GM20431 (cell line): ENCODE measurements around the gene OLFML1.

Experiments
- in situ Hi-C: fragments of 300-500 bp; cut with MseI, MboI; formaldehyde crosslinking; loops from one replicate; pipeline ENCODE4 v1.15.0; 2020; ENCODE audit warnings: low sequenced_read_pairs; ENCODE audit not compliant: unreplicated experiment

The OLFML1 gene

DNA sequence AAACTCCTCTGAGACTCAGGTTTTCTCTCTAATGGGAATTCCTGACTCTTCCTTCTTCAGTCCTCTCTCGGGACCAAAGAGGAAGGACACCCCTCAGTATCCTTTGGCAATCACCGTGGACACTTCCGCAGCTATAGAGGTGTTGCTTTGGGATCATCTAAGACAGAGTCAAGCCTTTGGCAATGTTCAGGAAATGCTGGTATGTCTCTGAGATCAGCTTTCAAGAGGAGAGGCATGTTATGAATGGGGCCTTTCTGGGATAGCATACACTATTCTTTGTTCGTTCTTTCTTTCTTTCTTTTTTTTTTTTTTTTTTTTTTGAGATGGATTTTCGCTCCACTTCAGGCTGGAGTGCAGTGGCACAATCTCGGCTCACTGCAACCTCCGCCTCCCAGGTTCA is 14.2 kb upstream of the OLFML1 start:
- in situ Hi-C loops = no loop called here

GRCh38 chr11:7473717-7474116 is 11.6 kb upstream of the OLFML1 start:
- in situ Hi-C loops = no loop called here

DNA sequence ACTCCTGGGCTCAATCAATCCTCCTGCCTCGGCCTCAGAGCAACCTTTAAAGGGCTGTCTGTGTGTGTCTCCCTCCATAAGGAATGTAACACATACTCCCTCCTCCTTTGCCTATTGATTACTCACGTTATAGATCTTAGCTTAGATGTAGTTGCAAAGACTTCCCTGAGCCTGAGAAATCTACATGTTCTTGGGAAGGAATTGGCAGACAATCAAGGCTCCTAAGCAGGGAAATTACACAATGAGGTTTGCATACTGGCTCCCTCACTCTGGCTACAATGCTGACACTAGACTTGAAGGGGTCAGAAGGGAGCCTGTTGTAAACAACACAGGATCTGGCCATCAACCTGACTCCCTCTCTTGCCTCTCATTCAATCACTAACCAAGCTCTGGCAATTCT is 5.2 kb upstream of the OLFML1 start:
- in situ Hi-C loops = no loop called here

DNA sequence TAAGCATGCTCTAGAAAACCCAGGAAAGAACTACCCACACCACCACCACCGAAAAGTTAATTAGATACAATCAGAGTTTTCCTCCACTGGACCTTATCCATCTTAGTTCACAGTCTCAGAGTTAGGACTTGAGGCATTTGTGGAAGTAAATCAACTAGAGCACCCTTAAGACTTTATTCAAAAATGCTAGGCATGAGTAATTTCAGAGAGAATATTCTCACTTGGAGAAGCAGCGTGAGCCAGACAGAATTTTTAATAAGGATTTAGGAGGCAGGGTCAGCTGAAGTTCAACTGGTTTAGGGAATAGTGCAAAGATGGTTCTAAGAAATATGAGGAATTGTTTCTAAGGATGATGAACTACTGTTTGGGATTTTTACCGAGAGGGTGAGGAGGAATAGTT is 1.2 kb upstream of the OLFML1 start:
- in situ Hi-C loops = no loop called here

DNA sequence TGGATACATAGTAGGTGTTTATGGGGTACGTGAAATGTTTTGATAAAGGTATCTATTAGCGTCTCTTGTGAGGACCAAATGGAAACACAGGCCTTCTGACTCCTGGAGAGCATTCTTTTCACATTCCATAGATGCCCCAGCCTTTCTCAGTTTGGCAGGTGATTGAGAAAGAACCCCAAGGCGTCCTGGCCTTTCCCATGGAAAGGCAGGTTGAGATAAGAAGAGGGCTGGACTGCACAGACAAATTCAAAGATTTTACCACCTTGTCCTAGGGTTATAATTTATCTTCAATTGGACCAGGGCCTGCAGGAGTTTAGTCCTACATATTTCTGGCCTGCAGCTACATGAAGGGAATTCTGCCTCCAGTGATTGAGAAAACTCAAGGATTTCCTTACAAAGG is 661 bp upstream of the OLFML1 start:
- in situ Hi-C loops = no loop called here

DNA sequence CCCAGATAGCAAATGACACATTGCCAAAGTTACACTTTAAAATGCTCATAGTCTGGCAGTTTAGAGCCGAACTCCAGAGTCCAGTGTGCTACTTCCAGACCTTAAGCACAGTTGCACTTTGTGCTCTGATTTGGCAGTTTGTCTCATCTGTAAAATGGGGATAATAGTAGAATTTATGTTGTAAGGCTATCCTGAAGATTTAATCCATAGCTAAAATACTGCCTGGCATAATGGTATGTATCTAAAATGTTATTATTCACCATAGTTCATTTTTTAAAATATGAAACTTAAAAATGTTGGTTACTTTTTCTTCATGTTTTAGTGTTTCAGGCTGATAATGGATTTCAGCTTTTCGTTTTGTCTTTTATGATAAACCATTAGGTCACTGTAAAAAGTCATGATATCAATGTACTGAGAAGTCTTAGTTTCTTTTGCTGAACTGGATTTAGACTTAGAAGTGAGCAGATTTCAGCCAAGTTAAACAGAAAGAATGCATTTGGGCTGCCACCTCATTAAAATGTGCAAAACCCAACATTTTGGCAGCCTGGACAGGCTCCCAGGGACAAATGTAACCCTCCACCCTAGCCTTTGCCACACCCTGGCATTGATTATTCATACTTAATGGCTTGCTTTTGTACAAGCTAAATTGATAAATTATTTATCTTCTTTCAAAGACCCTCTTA is 933 bp downstream of the OLFML1 start:
- in situ Hi-C loops = no loop called here

DNA sequence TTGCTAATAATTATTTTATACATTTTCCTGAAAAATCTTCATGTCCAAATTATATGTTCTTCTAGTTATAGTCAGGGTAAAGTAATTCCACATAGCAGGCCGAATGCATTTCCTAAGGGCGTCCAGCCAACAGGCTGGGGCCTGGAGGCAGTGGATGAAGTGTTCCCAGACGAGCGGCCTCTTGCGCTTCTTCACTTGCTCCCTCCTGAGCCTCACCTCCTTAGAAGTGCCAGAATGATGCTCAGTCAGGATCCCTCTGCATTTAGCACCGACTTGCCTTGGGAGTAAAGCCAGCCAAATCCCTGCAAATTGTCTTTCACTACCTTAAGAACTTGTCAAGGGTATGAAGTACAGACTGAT is 1.5 kb downstream of the OLFML1 start:
- in situ Hi-C loops = no loop called here

GRCh38 chr11:7487360-7487759 is 2.1 kb downstream of the OLFML1 start:
- in situ Hi-C loops = no loop called here

GRCh38 chr11:7488681-7489080 is 3.4 kb downstream of the OLFML1 start:
- in situ Hi-C loops = no loop called here

- in situ Hi-C loops = no loop called here
Measured at GRCh38 chr11:7489376-7489775, 4.1 kb downstream of the OLFML1 start.

DNA sequence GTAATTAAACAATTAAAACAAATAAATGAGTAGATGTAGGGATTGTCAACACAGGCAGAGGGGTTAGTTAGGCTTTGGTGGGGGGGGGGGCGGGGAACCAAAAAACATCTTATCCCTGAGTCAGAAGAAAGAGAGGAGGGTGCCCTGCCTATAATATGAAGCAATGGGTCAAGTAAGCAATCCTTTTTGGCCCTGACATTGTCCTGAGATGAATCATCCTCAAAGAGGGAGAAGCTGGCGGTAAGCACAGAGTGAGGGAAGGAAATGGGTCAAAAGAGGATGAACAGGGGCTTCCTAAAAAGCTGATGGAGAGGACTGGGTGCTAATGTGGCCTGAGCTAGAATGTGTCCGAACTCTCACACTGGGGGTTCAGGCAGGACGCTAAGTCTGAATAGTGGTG is 4.7 kb downstream of the OLFML1 start:
- in situ Hi-C loops = no loop called here

GRCh38 chr11:7490535-7490934 is 5.2 kb downstream of the OLFML1 start:
- in situ Hi-C loops = no loop called here

DNA sequence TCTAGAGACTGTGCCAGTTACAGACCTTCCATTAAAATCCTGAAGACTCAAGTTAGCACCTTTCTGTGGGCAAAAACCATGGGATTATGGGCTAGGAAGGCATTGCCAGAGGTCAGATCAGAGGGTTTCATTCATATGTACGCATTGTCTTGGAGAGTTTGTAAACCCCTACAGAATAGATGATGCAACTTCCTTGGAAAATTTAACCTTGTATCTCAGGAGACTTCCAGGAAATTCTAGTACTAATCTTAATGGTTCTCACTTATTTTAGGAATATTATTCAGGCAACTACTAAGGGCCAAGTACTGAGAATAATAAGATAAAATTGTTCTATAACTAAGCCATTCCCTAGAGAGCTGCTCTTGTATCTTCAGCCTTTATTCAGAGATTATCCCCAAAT is 6.9 kb downstream of the OLFML1 start:
- in situ Hi-C loops = no loop called here

DNA sequence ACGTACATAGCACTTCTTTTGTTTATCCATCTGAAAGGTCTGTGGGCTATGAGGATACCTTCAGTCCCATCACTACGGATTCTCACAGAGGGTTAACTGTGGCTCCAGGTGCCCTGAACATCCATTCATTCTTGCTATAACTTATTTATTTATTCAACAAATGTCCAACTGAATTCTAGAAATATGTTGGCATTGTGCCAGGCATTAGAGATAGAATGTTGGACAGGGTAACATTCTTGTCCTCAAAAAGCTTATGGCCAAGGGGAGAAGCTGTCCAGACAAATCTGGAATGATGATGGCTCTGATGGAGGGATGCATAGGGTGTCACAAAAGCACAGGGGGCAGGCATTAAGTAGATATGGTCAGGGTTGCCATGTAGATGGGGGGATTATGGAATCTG is 8.4 kb downstream of the OLFML1 start:
- in situ Hi-C loops = no loop called here

DNA sequence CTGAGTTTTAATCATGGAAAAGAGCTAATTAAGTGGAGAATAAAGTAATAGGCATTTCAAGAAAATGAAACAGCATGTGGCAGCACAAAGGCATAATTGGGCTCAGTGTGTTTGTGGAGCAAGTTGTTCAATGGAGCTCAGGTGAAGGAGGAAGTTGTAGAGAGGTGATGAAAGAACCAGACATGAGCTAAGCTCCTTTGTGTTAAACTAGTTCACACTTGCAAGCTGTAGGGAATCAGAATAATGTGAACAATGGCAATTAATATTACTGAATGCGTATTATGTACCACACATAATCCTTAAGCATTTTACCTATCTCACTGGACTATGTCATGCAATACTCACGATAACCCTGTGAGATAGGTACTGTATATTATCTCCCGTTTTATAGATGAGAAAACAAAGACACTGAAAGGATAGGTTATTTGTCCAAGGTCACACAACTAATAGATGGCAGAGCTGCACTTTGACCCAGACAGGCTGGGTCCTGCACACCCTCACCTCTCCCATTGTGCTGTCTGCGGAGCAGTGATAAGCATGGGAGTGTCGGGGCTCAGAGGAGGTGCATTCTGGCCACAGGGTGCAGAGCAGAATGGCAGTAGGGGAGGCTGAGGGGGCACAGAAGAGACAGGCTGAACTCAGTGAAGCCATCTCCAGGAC is 8.9 kb downstream of the OLFML1 start:
- in situ Hi-C loops = no loop called here

GRCh38 chr11:7495882-7496551 is 10.7 kb downstream of the OLFML1 start:
- in situ Hi-C loops = no loop called here

GRCh38 chr11:7498193-7498592 is 12.9 kb downstream of the OLFML1 start:
- in situ Hi-C loops = no loop called here

GRCh38 chr11:7499081-7499480 is 13.8 kb downstream of the OLFML1 start:
- in situ Hi-C loops = no loop called here

DNA sequence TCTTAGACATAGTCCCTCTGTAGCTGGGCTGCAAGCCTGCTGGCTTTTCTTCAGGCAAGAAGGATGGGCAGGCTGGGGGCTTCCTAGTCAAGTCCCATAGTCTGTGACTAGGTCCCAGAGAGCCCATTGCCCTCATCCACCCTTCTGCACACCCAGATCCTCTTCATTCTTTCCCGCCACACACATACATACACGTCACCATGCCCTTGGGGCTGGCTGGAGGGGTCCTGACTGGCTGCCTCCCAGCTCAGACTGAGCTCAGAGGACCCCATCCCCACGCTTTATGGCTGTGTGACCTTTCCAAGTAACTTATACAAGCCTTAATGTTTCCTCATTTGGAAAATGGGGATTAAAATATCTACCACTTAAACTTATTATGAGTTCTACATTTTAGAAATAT is 14.9 kb downstream of the OLFML1 start:
- in situ Hi-C loops = no loop called here

DNA sequence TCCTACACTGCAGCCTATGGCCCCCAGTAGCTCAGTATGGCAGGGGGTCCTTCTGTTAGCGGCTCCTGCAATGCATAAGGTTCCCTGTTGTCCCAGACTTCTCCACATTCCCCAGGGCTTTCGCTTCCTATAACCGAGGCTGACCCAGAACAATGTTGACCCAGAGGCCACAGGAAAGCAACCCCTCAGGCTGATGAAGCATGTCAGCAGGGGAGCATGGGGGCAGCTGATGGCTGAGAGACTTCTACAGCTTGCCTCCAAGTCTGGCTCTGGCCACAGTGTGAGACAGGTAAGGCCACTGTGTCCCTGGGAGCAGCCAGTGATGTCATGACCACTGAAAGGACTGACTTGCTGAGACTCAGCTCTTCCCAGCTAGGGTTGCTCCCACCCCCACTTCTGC is 15.9 kb downstream of the OLFML1 start:
- in situ Hi-C loops = no loop called here

DNA sequence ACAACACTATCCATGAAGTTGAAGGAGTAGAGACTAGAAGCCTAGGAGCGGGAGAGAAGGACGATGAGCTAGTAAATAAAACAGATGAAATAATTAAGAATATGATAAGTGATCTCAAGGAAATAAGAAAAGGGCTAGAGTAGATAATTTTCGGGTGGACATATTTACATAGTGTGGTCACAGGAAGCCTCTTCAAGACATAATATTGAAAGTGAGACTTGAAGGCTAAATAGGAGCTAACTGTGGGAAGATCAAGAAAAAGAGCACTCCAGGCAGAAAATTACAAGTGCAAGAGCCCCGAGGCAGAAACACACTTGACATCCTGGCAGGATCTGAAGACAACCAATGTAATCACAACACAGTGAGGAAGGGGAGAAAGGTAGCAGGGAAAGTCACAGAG is 16.6 kb downstream of the OLFML1 start:
- in situ Hi-C loops = no loop called here

DNA sequence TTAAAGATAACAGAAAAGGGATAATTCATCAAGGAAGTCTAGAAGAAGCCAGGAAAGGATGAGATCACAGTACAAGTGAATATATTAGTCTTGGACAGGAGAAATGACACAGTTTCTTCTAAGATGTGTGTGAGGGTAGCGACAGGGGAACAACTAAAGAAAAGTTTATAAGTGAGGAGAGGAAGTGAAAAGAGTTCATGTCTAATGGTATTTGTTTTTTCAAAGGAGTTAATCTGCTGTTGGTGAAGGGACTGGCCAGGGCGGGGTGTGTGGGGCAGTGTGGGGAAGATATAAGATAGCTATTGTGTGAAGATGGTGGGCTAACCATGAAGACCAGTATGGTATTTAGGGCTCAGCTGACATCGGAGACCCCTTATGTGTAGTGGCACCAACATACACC is 20.9 kb downstream of the OLFML1 start:
- in situ Hi-C loops = no loop called here
